GM13976 (cell line): ENCODE results near the gene EXOC3L2.

Source experiments
- DNase-seq: peaks from one replicate; pipeline ENCODE4 v3.0.0; 2012; ENCODE audit warnings: low spot score
- CTCF ChIP-seq: IDR thresholded peaks from 2 replicates; pipeline ENCODE4 v1.5.1; 2012; ENCODE audit warnings: borderline replicate concordance, mild to moderate bottlenecking; ENCODE audit not compliant: insufficient read depth; ENCODE audit errors: extremely low read depth, missing control alignments, control extremely low read depth
- in situ Hi-C: fragments of 300-500 bp; cut with MboI; formaldehyde crosslinking; loops from one replicate; pipeline ENCODE4 v1.12.0; 2022; ENCODE audit warnings: low sequenced_read_pairs, mixed read lengths, inconsistent platforms; ENCODE audit not compliant: unreplicated experiment

EXOC3L2 gene

GRCh38 chr19:45186509-45187334 is 58.5 kb downstream of the EXOC3L2 start:
- in situ Hi-C loops, result no loop called here
- TF ChIP-seq CTCF, result no peak
- DNase-seq, result no peak

- in situ Hi-C loops, result no loop called here
- DNase-seq, result no peak
- no peak for TF ChIP-seq CTCF
Measured at GRCh38 chr19:45184115-45184514, 61.1 kb downstream of the EXOC3L2 start.

GRCh38 chr19:45182758-45183157 is 62.4 kb downstream of the EXOC3L2 start:
- no peak for TF ChIP-seq CTCF
- no peak for DNase-seq
- in situ Hi-C loops, result no loop called here

GRCh38 chr19:45180936-45181335 is 64.3 kb downstream of the EXOC3L2 start:
- DNase-seq, result no peak
- no peak for TF ChIP-seq CTCF
- in situ Hi-C loops, result no loop called here

GRCh38 chr19:45179892-45180370 is 65.3 kb downstream of the EXOC3L2 start:
- in situ Hi-C loops, result no loop called here
- no peak for DNase-seq
- TF ChIP-seq CTCF, result no peak

GRCh38 chr19:45179072-45179891 is 65.9 kb downstream of the EXOC3L2 start:
- no peak for TF ChIP-seq CTCF
- DNase-seq, result peak; percentile 51
- in situ Hi-C loops, result no loop called here
